Cardiac atrium fibroblast (primary cell): ENCODE results near the gene CDK16. TPM values are rescaled to one million over a fixed set of nuclear protein-coding genes. Genes with fewer than 3 reads are reported as not detected.

Experiments used
- total RNA-seq: library from RNA; depleted of rRNA; stranded (reverse); fragments of >200 nt; gene quantifications from 2 replicates; pipeline ENCODE4 v1.2.3, GENCODE V29; 2015

Gene CDK16
- 106 and 112 TPM in 2 replicates for total RNA-seq

GRCh38 chrX:47218280-47218919 is at the start of gene CDK16:
Gene CDK16, plus strand, starts transcription at chrX:47218681. Its CDS starts 4,877 bp downstream, at chrX:47223558.

GRCh38 chrX:47193475-47194193 is 24.8 kb upstream of the CDK16 start, which contains the start of gene UBA1:
Gene UBA1, plus strand, starts transcription at chrX:47193829. Its CDS starts 4,974 bp downstream, at chrX:47198803.

GRCh38 chrX:47232803-47233332 is 14.4 kb downstream of the CDK16 start, which contains the start of gene USP11:
Gene USP11, plus strand, starts transcription at chrX:47233009. Its CDS starts 35 bp downstream, at chrX:47233044.

Other genes starting within 250 kb of the CDK16 start
- 0.90 and 2.8 TPM in 2 replicates for gene RGN, start 140.2 kb upstream of the CDK16 start, total RNA-seq
- gene NDUFB11, start 74.0 kb upstream of the CDK16 start, total RNA-seq = 46.8 and 48.4 TPM in 2 replicates
- 28.9 and 31.9 TPM in 2 replicates for gene RBM10, start 73.5 kb upstream of the CDK16 start, total RNA-seq
- gene UBA1, start 24.9 kb upstream of the CDK16 start, total RNA-seq = 132 and 160 TPM in 2 replicates
- gene USP11, start 14.3 kb downstream of the CDK16 start, total RNA-seq = 34.7 and 40.8 TPM in 2 replicates
- not detected in 2 replicates for gene ZNF157, start 151.9 kb downstream of the CDK16 start, total RNA-seq